RPMI8226 (cell line): Measurements from ENCODE around the gene DSCAML1.
A peak's percentile ranks its signal among the peaks of the same experiment; 100 is the strongest.

Experiments used
- DNase-seq: peaks from one replicate; pipeline ENCODE4 v3.0.0-alpha.2; 2015

DSCAML1 gene

GRCh38 chr11:117750916-117751662 is 45.9 kb downstream of the DSCAML1 start:
- no peak for DNase-seq

DNA sequence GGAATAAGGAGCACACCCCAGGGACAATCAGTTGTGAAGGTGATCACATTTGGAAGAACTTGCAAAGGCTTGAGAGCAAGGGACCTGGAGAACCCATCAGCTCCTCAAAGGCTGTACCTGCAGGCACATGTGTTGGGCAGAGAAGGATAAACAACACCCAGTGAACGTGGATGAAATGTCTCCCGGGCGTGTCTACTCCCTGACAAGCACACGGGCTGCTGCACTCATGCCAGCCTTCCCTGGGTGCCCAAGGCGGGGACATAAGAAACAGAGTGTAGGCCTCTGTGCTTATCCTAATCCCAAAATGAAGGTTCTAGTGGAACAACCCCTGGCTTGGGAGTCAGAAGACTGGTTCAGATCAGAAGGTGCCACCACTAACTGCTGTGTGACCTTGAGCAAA is 46.7 kb downstream of the DSCAML1 start:
- no peak for DNase-seq

DNA sequence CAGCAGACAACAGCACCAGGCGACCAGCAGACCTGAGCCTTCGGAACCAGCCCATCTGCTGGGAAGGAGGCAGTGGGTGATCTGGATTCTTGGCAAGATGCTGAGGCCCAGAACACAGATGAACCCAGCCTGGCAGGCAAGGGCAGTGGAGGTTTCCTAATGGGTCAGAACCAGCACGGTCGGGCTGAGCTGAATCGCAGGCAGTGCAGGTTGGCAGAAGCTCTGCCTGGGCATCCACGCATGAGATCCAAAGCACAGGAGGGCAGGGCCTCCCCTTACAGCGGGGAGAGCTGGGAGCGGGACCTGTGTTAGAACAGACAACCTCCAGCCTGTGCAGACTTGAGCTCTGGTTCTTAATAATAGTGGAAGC is 47.5 kb downstream of the DSCAML1 start:
- DNase-seq: no peak

DNA sequence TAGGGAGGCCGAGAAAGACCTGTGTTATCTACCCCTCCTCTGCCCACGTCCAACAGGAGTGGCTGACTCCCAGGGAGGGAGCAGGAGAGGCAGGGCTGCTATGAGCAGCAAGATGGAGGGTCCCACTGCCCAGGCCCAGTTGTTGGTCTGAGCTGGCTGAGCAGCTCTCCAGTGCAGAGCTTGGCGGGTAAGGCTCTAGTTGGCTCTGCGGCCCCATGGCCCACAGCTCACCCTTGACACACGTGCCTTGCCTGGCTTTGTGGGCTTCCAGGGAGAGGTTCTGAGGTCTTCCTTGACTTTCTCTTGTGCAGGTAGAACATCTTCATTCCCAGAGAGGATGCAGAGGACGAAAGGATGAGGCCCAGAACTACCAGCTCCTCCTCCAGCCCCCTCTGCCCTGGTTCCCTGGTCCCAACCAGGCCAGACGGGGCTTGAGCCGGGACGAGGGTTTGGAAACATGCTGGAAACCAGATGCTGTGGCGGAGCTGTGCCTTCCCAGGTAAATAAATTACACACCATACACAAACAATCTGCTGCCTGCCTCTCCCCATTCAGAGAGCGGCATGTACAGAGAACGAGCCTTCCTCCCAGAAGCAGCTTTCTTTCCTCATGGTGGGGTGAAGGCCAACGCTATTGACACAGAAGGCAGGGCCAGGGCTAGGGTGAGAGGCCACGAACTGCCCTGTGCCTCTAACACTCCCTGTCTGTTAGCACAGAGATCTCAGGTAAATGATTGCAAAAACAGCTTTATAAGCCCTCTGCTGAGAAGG is 48.1 kb downstream of the DSCAML1 start:
- DNase-seq: no peak

DNA sequence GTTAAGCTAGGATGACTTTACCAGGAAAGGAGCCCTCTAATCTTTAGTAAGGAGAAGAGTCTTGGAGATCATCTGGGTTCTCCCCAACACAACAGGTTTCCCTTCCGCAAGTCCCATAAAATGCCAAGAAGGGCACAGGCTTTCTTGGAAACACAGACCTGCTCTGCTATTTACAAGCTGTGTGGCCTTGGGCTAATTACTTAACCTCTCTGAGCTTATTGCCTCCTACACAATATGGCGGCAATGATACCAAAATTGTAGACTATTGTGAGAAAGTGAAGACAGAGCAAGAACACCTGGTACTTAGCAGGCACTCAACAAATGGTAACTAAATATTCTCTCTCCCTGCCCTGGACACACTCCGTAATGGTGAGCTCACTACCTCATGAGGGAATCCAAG is 49.1 kb downstream of the DSCAML1 start:
- DNase-seq: no peak

GRCh38 chr11:117745346-117745745 is 51.7 kb downstream of the DSCAML1 start:
- DNase-seq: no peak

- DNase-seq: no peak
These were observed 52.4 kb downstream of the DSCAML1 start for GRCh38 chr11:117744471-117745150.

GRCh38 chr11:117743121-117743815 is 53.7 kb downstream of the DSCAML1 start:
- DNase-seq: peak; percentile 57

DNA sequence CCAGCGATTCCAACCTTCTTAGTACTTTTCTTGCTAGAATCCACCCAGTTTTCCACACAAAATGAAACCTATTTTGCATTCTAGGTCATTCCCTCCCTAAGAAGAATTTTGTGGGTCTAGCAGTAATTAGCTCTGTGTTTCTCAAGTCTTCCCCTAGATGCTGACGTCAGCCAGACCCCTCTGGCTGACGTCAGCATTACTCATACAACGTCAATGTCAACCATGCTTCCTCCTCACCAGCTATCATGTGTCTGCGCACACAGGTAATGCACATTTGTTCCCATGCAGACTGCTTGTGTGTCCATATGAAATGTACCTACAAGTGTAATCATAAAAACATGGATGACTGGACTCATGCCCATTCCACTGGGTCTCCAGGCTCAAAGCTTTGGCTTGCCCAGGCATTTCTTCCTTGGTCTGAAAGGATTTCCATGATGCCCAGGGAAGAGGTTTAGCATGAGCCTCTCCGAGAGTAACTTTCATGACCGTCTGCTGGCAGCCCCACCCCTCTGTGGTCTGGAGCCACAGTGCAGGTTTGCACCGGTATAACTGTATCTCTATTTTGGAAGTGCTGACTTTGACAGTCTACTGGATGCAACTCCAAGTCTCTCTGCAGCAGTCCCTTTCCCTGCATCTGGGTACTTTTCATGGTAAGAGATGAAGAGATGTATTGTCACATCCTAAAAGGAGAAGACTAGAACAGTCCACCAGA is 58.6 kb downstream of the DSCAML1 start:
- no peak for DNase-seq

DNA sequence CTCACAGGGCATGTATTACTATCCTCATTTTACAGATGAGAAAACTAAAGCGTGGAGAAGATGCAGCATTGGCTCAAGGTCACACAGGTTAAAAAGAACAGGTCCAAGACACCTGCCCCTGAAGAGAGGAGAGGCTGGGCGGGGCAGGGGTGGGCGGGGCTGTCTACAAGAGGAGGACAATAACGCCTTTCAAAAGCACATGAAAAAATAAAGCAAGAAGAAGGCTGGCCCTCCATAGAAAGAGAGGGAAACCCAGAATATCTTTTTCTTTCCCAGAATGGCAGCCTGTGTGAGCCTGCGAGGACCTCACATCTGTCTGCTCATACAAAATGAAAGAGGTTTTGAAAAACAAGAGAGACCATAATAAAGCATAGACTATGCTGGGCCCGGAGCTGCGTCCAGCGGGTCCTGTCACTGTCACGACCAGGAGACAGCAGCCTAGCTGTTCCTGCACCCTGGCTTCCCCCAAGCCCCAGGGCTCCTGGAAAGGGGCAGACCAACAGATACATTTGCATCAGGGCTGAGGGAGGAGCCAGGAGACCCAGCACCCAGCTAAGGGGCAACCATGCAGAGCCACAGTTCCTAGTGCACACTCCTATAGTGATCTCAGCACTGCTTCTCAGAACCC is 61.6 kb downstream of the DSCAML1 start:
- DNase-seq: no peak

GRCh38 chr11:117734601-117735024 is 62.4 kb downstream of the DSCAML1 start:
- DNase-seq: no peak

- no peak for DNase-seq
These were observed 63.7 kb downstream of the DSCAML1 start for GRCh38 chr11:117733316-117733715.

DNA sequence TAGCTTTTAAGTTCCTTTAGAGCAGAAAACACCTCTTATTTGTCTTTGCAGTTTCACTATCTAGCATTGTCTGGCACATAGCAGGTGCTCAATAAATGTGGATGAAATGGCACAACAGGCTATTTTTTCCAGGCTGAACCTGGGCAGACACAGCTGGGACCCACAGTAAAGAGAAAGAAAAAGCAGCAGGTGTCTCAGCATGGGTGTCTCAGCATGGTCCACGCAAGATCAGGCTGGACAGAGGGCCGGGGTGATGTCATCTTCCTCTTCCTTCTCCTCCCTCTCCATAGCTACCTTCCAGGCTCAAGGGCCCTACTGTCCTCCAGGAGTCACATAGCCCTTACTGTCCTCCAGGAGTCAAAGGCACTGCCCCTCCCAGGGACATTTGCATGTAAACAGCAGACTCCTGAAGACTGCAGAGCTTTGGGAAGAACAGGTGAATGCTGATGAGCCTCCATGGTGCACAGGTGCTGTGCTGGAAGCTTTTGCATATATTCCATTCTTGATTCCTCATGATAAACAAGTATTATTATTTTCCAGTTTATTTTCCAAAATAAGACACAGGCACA is 65.2 kb downstream of the DSCAML1 start:
- DNase-seq: no peak

DNA sequence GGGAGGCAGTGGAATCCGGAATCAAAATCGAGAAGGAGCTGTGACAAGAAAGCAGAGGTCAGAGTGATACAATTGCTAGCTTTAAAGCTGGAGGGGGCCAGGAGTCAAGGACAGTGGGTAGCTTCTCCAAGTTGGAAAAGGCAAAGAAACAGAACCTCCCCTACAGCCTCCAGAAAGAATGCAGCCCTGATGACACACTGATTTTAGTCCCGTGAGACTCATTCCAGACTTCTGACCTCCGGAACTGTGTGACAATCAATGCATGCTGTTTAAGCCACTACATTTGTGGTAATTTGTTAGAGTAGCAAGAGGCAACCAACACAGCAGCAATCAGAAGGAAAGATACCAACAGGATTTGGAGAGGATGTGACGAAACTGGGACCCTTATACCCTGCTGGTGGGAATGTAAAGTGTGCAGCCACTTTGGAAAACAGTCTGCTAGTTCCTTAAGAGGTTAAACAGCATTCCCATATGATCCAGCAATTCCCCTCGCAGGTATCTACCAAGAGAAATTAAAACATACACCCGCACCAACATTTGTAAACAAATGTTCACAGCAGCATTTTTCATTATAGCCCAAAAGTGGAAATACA is 66.7 kb downstream of the DSCAML1 start:
- no peak for DNase-seq

- no peak for DNase-seq
These were observed 71.8 kb downstream of the DSCAML1 start for GRCh38 chr11:117725048-117725734.

GRCh38 chr11:117724621-117725020 is 72.4 kb downstream of the DSCAML1 start:
- DNase-seq: no peak

GRCh38 chr11:117724104-117724503 is 72.9 kb downstream of the DSCAML1 start:
- no peak for DNase-seq

DNA sequence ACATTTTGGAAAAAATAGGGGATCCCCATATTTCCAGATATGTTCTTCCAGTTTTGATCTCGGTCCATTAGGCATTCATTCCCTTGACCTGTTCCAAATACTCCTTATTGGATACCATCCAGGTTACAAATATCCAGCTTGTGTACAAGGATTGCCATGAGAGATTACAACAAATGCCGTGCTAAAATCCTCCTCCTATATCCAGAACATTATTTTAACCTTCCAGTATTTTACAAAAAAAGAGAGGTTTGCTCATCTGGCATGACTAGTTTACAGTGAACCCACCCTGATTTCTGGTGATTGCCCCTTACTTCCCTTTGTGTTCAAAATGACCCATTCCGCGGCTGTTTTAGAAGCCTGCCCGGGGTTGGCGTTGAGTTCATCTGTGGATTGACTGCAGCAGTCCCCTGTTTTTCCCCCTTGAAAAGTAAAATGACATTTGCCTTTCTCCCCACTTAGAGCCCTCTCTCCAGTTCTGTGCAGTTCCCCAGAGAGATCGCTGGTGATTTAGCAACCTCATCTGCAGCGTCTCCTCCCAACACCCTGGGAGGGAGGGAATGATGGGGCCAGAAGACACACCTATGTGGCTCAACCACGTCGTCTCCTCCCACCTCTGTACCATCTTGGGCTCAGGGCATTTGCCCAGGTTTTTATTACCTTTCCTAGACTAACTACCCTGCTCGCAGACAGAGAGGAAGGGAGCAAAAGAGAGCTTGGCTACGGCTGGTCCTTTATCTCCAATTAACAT is 73.6 kb downstream of the DSCAML1 start:
- no peak for DNase-seq

DNA sequence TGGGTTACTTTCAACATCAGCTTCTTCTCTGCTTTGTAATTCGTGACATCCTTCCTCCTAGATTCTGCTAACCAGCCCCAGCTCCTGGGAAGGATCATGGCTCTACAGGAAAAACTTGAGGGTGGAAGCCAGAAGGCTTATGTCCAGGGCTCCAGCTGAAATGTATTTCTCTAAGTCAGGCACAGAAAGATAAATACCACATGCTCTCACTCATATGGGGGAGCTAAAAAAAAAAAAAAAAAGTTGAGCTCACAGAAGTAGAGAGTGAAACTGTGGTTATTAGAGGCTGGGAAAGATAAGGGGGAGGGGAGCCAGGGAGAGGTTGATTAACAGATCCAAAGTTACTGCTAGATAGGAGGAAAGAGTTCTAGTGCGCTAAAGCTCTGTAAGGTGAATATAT is 74.9 kb downstream of the DSCAML1 start:
- no peak for DNase-seq

DNA sequence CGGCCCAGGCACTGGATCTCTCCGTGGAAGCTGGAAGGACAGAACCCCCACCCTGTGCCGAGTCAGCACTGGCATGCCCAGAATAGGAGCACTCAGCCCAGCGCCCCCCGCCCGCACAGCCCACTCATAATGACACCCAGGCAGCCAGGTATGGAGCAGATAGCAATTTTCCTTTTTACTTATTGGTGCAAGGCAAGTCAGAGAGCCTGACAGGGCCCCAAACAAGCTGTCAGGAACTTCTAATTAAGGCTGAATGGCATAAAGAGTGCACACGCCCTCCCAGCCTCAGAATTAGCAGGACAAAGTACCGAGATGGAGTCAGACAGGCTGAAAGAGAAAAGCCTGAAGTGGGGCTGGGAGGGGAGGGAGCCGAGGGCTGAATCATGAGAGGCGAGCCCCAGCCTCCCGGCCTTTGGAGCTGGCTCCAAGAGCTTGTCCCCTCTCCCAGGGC is 76.9 kb downstream of the DSCAML1 start:
- DNase-seq: no peak
